ENCODE data around the gene SPATA6. TPM values are rescaled to one million over a fixed set of nuclear protein-coding genes. Genes with fewer than 3 reads are reported as not detected.

SPATA6 gene
- total RNA-seq, 1 experiment from 2014 or later = 2.7 TPM

GRCh38 chr1:48415050-48415449 is 57.0 kb downstream of the SPATA6 start:
- BruUV-seq (replicated peaks) = no TSS peak
- H3K27ac ChIP-seq (ENCODE audit: low read depth, low read length, poor library complexity, severe bottlenecking) = no peak overlapping the region
- no peaks in the 10 kb centered on the region for H3K36me3 ChIP-seq (ENCODE audit: insufficient read depth, low read length, poor library complexity, severe bottlenecking)
- H3K4me1 ChIP-seq (ENCODE audit: insufficient read depth, low read length, poor library complexity, severe bottlenecking) = no peaks in the 10 kb centered on the region
- POLR2A ChIA-PET (ENCODE audit: low non-redundant PET) = no interaction called here
- H3K27me3 ChIP-seq (replicated peaks; ENCODE audit: insufficient read depth, low read depth, low read length, poor library complexity) = no peaks in the 10 kb centered on the region
- intact Hi-C loops (cut with micrococcal nuclease; ENCODE audit: unreplicated experiment) = no loop called here
- CTCF ChIA-PET = no interaction called here
- no peak overlapping the region for H3K4me3 ChIP-seq (ENCODE audit: low read depth, low read length, poor library complexity, severe bottlenecking)
- no peak for DNase-seq (ENCODE audit: low spot score)
- H3K9me3 ChIP-seq (ENCODE audit: low read depth, low read length, poor library complexity, severe bottlenecking) = no peaks in the 10 kb centered on the region
- TF ChIP-seq CTCF (conservative IDR thresholded peaks at IDR 0.05; ENCODE audit: low read depth, low read length) (no peak), EZH2 (IDR thresholded peaks at IDR 0.05; ENCODE audit: borderline replicate concordance, low read depth, low read length, poor library complexity, severe bottlenecking) (no peak)

GRCh38 chr1:48414264-48414663 is 57.7 kb downstream of the SPATA6 start:
- H3K4me1 ChIP-seq (ENCODE audit: insufficient read depth, low read length, poor library complexity, severe bottlenecking) = no peaks in the 10 kb centered on the region
- no peaks in the 10 kb centered on the region for H3K9me3 ChIP-seq (ENCODE audit: low read depth, low read length, poor library complexity, severe bottlenecking)
- H3K4me3 ChIP-seq (ENCODE audit: low read depth, low read length, poor library complexity, severe bottlenecking) = no peak overlapping the region
- CTCF ChIA-PET = no interaction called here
- H3K36me3 ChIP-seq (ENCODE audit: insufficient read depth, low read length, poor library complexity, severe bottlenecking) = no peaks in the 10 kb centered on the region
- intact Hi-C loops (cut with micrococcal nuclease; ENCODE audit: unreplicated experiment) = no loop called here
- no peaks in the 10 kb centered on the region for H3K27me3 ChIP-seq (replicated peaks; ENCODE audit: insufficient read depth, low read depth, low read length, poor library complexity)
- no TSS peak for BruUV-seq (replicated peaks)
- no peak for TF ChIP-seq CTCF (conservative IDR thresholded peaks at IDR 0.05; ENCODE audit: low read depth, low read length)
- no peak for TF ChIP-seq EZH2 (IDR thresholded peaks at IDR 0.05; ENCODE audit: borderline replicate concordance, low read depth, low read length, poor library complexity, severe bottlenecking)
- DNase-seq (ENCODE audit: low spot score) = no peak
- no peak overlapping the region for H3K27ac ChIP-seq (ENCODE audit: low read depth, low read length, poor library complexity, severe bottlenecking)
- POLR2A ChIA-PET (ENCODE audit: low non-redundant PET) = no interaction called here

GRCh38 chr1:48405940-48406339 is 66.1 kb downstream of the SPATA6 start:
- DNase-seq (ENCODE audit: low spot score) = no peak
- CTCF ChIA-PET = no interaction called here
- TF ChIP-seq CTCF (conservative IDR thresholded peaks at IDR 0.05; ENCODE audit: low read depth, low read length) = no peak
- no peak for TF ChIP-seq EZH2 (IDR thresholded peaks at IDR 0.05; ENCODE audit: borderline replicate concordance, low read depth, low read length, poor library complexity, severe bottlenecking)

More at GRCh38 chr1:48405940-48406339, 66.1 kb downstream of the SPATA6 start:
- no TSS peak for BruUV-seq (replicated peaks)
- H3K4me3 ChIP-seq (ENCODE audit: low read depth, low read length, poor library complexity, severe bottlenecking) = no peak overlapping the region
- H3K36me3 ChIP-seq (ENCODE audit: insufficient read depth, low read length, poor library complexity, severe bottlenecking) = no peaks in the 10 kb centered on the region
- intact Hi-C loops (cut with micrococcal nuclease; ENCODE audit: unreplicated experiment) = no loop called here
- no peak overlapping the region for H3K27ac ChIP-seq (ENCODE audit: low read depth, low read length, poor library complexity, severe bottlenecking)
- no peaks in the 10 kb centered on the region for H3K4me1 ChIP-seq (ENCODE audit: insufficient read depth, low read length, poor library complexity, severe bottlenecking)
- H3K9me3 ChIP-seq (ENCODE audit: low read depth, low read length, poor library complexity, severe bottlenecking) = no peaks in the 10 kb centered on the region
- POLR2A ChIA-PET (ENCODE audit: low non-redundant PET) = no interaction called here
- H3K27me3 ChIP-seq (replicated peaks; ENCODE audit: insufficient read depth, low read depth, low read length, poor library complexity) = no peaks in the 10 kb centered on the region
